OCI-LY3 (cell line): ENCODE results near the gene TIPARP.

Experiments
- EZH2phosphoT487 ChIP-seq: fragments of 200-600 bp; shearing (Covaris generic); IDR thresholded peaks from 2 replicates; pipeline ENCODE4 v1.6.1; 2018; ENCODE audit warnings: antibody characterized with exemption, mixed run types, low read depth
- TF ChIP-seq, protein P1 (sequence below): fragments of 200-600, 300-600 bp; sonication (generic); IDR thresholded peaks from 2 replicates; pipeline ENCODE4 v1.5.1; 2014; ENCODE audit warnings: antibody characterized with exemption, low read length, low read depth

- TF ChIP-seq, protein P1, sequence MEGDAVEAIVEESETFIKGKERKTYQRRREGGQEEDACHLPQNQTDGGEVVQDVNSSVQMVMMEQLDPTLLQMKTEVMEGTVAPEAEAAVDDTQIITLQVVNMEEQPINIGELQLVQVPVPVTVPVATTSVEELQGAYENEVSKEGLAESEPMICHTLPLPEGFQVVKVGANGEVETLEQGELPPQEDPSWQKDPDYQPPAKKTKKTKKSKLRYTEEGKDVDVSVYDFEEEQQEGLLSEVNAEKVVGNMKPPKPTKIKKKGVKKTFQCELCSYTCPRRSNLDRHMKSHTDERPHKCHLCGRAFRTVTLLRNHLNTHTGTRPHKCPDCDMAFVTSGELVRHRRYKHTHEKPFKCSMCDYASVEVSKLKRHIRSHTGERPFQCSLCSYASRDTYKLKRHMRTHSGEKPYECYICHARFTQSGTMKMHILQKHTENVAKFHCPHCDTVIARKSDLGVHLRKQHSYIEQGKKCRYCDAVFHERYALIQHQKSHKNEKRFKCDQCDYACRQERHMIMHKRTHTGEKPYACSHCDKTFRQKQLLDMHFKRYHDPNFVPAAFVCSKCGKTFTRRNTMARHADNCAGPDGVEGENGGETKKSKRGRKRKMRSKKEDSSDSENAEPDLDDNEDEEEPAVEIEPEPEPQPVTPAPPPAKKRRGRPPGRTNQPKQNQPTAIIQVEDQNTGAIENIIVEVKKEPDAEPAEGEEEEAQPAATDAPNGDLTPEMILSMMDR = no peak
- no peak for TF ChIP-seq EZH2phosphoT487
Observed at GRCh38 chr3:156666073-156666472, 8.3 kb upstream of the TIPARP start.
